Measurements from ENCODE around the gene DPRX.

Gene DPRX

GRCh38 chr19:53600217-53600616 is 31.6 kb upstream of the DPRX start:
- no peak overlapping the region for H3K4me3 ChIP-seq (ENCODE audit: insufficient read depth in 1 of 2, low read depth in 1 of 2, low read length in 2 of 2)
- H2BK12ac ChIP-seq (ENCODE audit: low read length in 2 of 2) = no peak overlapping the region
- no peak overlapping the region for H2BK120ac ChIP-seq (ENCODE audit: low read depth, low read length)
- H2BK15ac ChIP-seq (ENCODE audit: low read depth, poor library complexity, severe bottlenecking) = no peak overlapping the region
- H3K36me3 ChIP-seq (ENCODE audit: control insufficient read depth in 1 of 2, insufficient read depth in 2 of 2, low read depth in 1 of 2, low read length in 2 of 2) = no peaks in the 10 kb centered on the region
- no peak overlapping the region for H3K14ac ChIP-seq (ENCODE audit: low read length in 2 of 2)
- no peaks in the 10 kb centered on the region for H3K79me1 ChIP-seq (replicated peaks; ENCODE audit: low read length, poor library complexity, severe bottlenecking)
- H3K4me2 ChIP-seq (ENCODE audit: low read length, poor library complexity, severe bottlenecking) = no peak overlapping the region
- H3K18ac ChIP-seq (ENCODE audit: low read depth in 1 of 2, low read length in 2 of 2) = no peak overlapping the region
- H2AFZ ChIP-seq (ENCODE audit: low read depth, low read length) = no peak overlapping the region
- DNase-seq = no peak
- no peak overlapping the region for H4K8ac ChIP-seq (ENCODE audit: low read length)
- H3K4me1 ChIP-seq (ENCODE audit: control insufficient read depth, insufficient read depth, low read depth, low read length) = no peaks in the 10 kb centered on the region
- WGBS = 95% methylated on average over 1 of the region's 4 CpGs
- H3K27ac ChIP-seq (ENCODE audit: low read length, poor library complexity, severe bottlenecking) = no peak overlapping the region
- H3K23ac ChIP-seq (ENCODE audit: low read length in 2 of 2) = no peak overlapping the region
- H2AK5ac ChIP-seq (ENCODE audit: low read length, severe bottlenecking) = no peak overlapping the region
- H3K9ac ChIP-seq (ENCODE audit: low read length) = no peak overlapping the region
- H3K4ac ChIP-seq (ENCODE audit: low read depth in 1 of 2, low read length in 2 of 2) = no peak overlapping the region
- H4K91ac ChIP-seq (ENCODE audit: low read length) = no peak overlapping the region
- H3K9me3 ChIP-seq (ENCODE audit: control insufficient read depth, low read length) = peaks cover 9% of the 10 kb centered on the region
- no peaks in the 10 kb centered on the region for H3K27me3 ChIP-seq (ENCODE audit: control insufficient read depth in 1 of 2, insufficient read depth in 1 of 2, low read length in 2 of 2)
- no peak overlapping the region for H2BK5ac ChIP-seq (ENCODE audit: low read depth, low read length, poor library complexity, severe bottlenecking)

GRCh38 chr19:53606031-53606430 is 25.8 kb upstream of the DPRX start:
- H2BK12ac ChIP-seq (ENCODE audit: low read length in 2 of 2) = no peak overlapping the region
- 89% methylated on average over 15 of the region's 15 CpGs for WGBS
- no peak overlapping the region for H3K23ac ChIP-seq (ENCODE audit: low read length in 2 of 2)
- H2BK15ac ChIP-seq (ENCODE audit: low read depth, poor library complexity, severe bottlenecking) = no peak overlapping the region
- no peak overlapping the region for H3K4me3 ChIP-seq (ENCODE audit: insufficient read depth in 1 of 2, low read depth in 1 of 2, low read length in 2 of 2)
- H3K4me1 ChIP-seq (ENCODE audit: control insufficient read depth, insufficient read depth, low read depth, low read length) = no peaks in the 10 kb centered on the region
- H2AFZ ChIP-seq (ENCODE audit: low read depth, low read length) = no peak overlapping the region
- no peak overlapping the region for H3K18ac ChIP-seq (ENCODE audit: low read depth in 1 of 2, low read length in 2 of 2)
- H3K4me2 ChIP-seq (ENCODE audit: low read length, poor library complexity, severe bottlenecking) = no peak overlapping the region
- H3K27ac ChIP-seq (ENCODE audit: low read length, poor library complexity, severe bottlenecking) = no peak overlapping the region
- H3K27me3 ChIP-seq (ENCODE audit: control insufficient read depth in 1 of 2, insufficient read depth in 1 of 2, low read length in 2 of 2) = no peaks in the 10 kb centered on the region
- no peak overlapping the region for H4K91ac ChIP-seq (ENCODE audit: low read length)
- H2BK5ac ChIP-seq (ENCODE audit: low read depth, low read length, poor library complexity, severe bottlenecking) = no peak overlapping the region
- H3K14ac ChIP-seq (ENCODE audit: low read length in 2 of 2) = no peak overlapping the region
- H2AK5ac ChIP-seq (ENCODE audit: low read length, severe bottlenecking) = no peak overlapping the region
- no peaks in the 10 kb centered on the region for H3K79me1 ChIP-seq (replicated peaks; ENCODE audit: low read length, poor library complexity, severe bottlenecking)
- H3K9me3 ChIP-seq (ENCODE audit: control insufficient read depth, low read length) = peaks cover 5% of the 10 kb centered on the region
- no peak overlapping the region for H3K9ac ChIP-seq (ENCODE audit: low read length)
- no peak for DNase-seq
- H3K36me3 ChIP-seq (ENCODE audit: control insufficient read depth in 1 of 2, insufficient read depth in 2 of 2, low read depth in 1 of 2, low read length in 2 of 2) = no peaks in the 10 kb centered on the region
- no peak overlapping the region for H4K8ac ChIP-seq (ENCODE audit: low read length)
- no peak overlapping the region for H3K4ac ChIP-seq (ENCODE audit: low read depth in 1 of 2, low read length in 2 of 2)
- no peak overlapping the region for H2BK120ac ChIP-seq (ENCODE audit: low read depth, low read length)

GRCh38 chr19:53608381-53608780 is 23.4 kb upstream of the DPRX start:
- H3K14ac ChIP-seq (ENCODE audit: low read length in 2 of 2) = no peak overlapping the region
- no peak overlapping the region for H2BK5ac ChIP-seq (ENCODE audit: low read depth, low read length, poor library complexity, severe bottlenecking)
- no peak for DNase-seq
- no peak overlapping the region for H3K27ac ChIP-seq (ENCODE audit: low read length, poor library complexity, severe bottlenecking)
- no peak overlapping the region for H3K18ac ChIP-seq (ENCODE audit: low read depth in 1 of 2, low read length in 2 of 2)
- H2AK5ac ChIP-seq (ENCODE audit: low read length, severe bottlenecking) = no peak overlapping the region
- H3K36me3 ChIP-seq (ENCODE audit: control insufficient read depth in 1 of 2, insufficient read depth in 2 of 2, low read depth in 1 of 2, low read length in 2 of 2) = no peaks in the 10 kb centered on the region
- H3K4me2 ChIP-seq (ENCODE audit: low read length, poor library complexity, severe bottlenecking) = no peak overlapping the region
- H2BK15ac ChIP-seq (ENCODE audit: low read depth, poor library complexity, severe bottlenecking) = no peak overlapping the region
- no peak overlapping the region for H3K4me3 ChIP-seq (ENCODE audit: insufficient read depth in 1 of 2, low read depth in 1 of 2, low read length in 2 of 2)
- WGBS = 91% methylated on average over 11 of the region's 12 CpGs
- no peak overlapping the region for H4K8ac ChIP-seq (ENCODE audit: low read length)
- no peak overlapping the region for H3K23ac ChIP-seq (ENCODE audit: low read length in 2 of 2)
- H2BK12ac ChIP-seq (ENCODE audit: low read length in 2 of 2) = no peak overlapping the region
- peaks cover 5% of the 10 kb centered on the region for H3K9me3 ChIP-seq (ENCODE audit: control insufficient read depth, low read length)
- H3K4ac ChIP-seq (ENCODE audit: low read depth in 1 of 2, low read length in 2 of 2) = no peak overlapping the region
- H4K91ac ChIP-seq (ENCODE audit: low read length) = no peak overlapping the region
- no peaks in the 10 kb centered on the region for H3K79me1 ChIP-seq (replicated peaks; ENCODE audit: low read length, poor library complexity, severe bottlenecking)
- H3K27me3 ChIP-seq (ENCODE audit: control insufficient read depth in 1 of 2, insufficient read depth in 1 of 2, low read length in 2 of 2) = no peaks in the 10 kb centered on the region
- H3K9ac ChIP-seq (ENCODE audit: low read length) = no peak overlapping the region
- H2AFZ ChIP-seq (ENCODE audit: low read depth, low read length) = no peak overlapping the region
- no peak overlapping the region for H2BK120ac ChIP-seq (ENCODE audit: low read depth, low read length)
- H3K4me1 ChIP-seq (ENCODE audit: control insufficient read depth, insufficient read depth, low read depth, low read length) = no peaks in the 10 kb centered on the region

GRCh38 chr19:53612762-53613526 is 18.9 kb upstream of the DPRX start:
- no peak overlapping the region for H3K9ac ChIP-seq (ENCODE audit: low read length)
- no peaks in the 10 kb centered on the region for H3K4me1 ChIP-seq (ENCODE audit: control insufficient read depth, insufficient read depth, low read depth, low read length)
- H2AK5ac ChIP-seq (ENCODE audit: low read length, severe bottlenecking) = no peak overlapping the region
- H2BK15ac ChIP-seq (ENCODE audit: low read depth, poor library complexity, severe bottlenecking) = no peak overlapping the region
- no peak overlapping the region for H2BK5ac ChIP-seq (ENCODE audit: low read depth, low read length, poor library complexity, severe bottlenecking)
- no peaks in the 10 kb centered on the region for H3K36me3 ChIP-seq (ENCODE audit: control insufficient read depth in 1 of 2, insufficient read depth in 2 of 2, low read depth in 1 of 2, low read length in 2 of 2)
- H3K79me1 ChIP-seq (replicated peaks; ENCODE audit: low read length, poor library complexity, severe bottlenecking) = no peaks in the 10 kb centered on the region
- no peak overlapping the region for H3K23ac ChIP-seq (ENCODE audit: low read length in 2 of 2)
- no peak overlapping the region for H3K4me2 ChIP-seq (ENCODE audit: low read length, poor library complexity, severe bottlenecking)
- H3K27me3 ChIP-seq (ENCODE audit: control insufficient read depth in 1 of 2, insufficient read depth in 1 of 2, low read length in 2 of 2) = no peaks in the 10 kb centered on the region
- no peak overlapping the region for H3K27ac ChIP-seq (ENCODE audit: low read length, poor library complexity, severe bottlenecking)
- H3K18ac ChIP-seq (ENCODE audit: low read depth in 1 of 2, low read length in 2 of 2) = no peak overlapping the region
- H3K9me3 ChIP-seq (ENCODE audit: control insufficient read depth, low read length) = peaks cover 4% of the 10 kb centered on the region
- no peak overlapping the region for H3K4ac ChIP-seq (ENCODE audit: low read depth in 1 of 2, low read length in 2 of 2)
- H3K14ac ChIP-seq (ENCODE audit: low read length in 2 of 2) = no peak overlapping the region
- WGBS = 74% methylated on average over 14 of the region's 14 CpGs
- no peak for DNase-seq
- no peak overlapping the region for H4K91ac ChIP-seq (ENCODE audit: low read length)
- H3K4me3 ChIP-seq (ENCODE audit: insufficient read depth in 1 of 2, low read depth in 1 of 2, low read length in 2 of 2) = no peak overlapping the region
- no peak overlapping the region for H2BK120ac ChIP-seq (ENCODE audit: low read depth, low read length)
- no peak overlapping the region for H2AFZ ChIP-seq (ENCODE audit: low read depth, low read length)
- H4K8ac ChIP-seq (ENCODE audit: low read length) = no peak overlapping the region
- H2BK12ac ChIP-seq (ENCODE audit: low read length in 2 of 2) = no peak overlapping the region
